LNCAP (cell line): Measurements from ENCODE around the gene FOXF1.

ENCODE experiments used
- TF ChIP-seq, protein P1 (sequence below): fragments of 450-650 bp; IDR thresholded peaks from 2 replicates; pipeline ENCODE4 v1.5.1; 2017; ENCODE audit warnings: mild to moderate bottlenecking

Gene FOXF1

DNA sequence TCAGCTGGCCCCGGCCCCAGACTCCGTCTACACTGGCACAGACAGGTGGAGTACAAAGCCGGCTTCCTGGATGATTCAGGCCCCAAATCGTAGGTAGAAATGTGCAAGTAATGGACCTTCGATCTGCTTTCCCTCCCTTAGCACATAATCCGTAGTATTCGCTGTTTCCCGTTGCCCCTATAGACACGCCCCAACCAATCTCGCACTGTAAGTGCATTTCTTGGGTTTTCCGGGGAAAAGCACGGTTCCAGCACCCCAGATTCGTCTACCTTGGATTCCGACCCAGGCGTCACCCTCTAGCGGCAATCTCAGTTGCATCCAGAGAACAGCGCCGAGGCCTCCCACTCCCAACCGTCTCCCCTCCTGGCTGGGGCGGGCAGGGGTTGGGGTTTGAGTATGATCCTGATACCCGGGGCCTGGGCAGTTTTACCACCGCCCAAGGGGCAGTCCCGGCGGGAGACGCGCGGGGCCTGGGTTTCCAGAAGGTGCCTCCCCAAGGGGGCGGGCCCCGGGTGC lies 12.1 kb upstream of the FOXF1 start:
- TF ChIP-seq, protein P1, sequence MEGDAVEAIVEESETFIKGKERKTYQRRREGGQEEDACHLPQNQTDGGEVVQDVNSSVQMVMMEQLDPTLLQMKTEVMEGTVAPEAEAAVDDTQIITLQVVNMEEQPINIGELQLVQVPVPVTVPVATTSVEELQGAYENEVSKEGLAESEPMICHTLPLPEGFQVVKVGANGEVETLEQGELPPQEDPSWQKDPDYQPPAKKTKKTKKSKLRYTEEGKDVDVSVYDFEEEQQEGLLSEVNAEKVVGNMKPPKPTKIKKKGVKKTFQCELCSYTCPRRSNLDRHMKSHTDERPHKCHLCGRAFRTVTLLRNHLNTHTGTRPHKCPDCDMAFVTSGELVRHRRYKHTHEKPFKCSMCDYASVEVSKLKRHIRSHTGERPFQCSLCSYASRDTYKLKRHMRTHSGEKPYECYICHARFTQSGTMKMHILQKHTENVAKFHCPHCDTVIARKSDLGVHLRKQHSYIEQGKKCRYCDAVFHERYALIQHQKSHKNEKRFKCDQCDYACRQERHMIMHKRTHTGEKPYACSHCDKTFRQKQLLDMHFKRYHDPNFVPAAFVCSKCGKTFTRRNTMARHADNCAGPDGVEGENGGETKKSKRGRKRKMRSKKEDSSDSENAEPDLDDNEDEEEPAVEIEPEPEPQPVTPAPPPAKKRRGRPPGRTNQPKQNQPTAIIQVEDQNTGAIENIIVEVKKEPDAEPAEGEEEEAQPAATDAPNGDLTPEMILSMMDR: no peak

DNA sequence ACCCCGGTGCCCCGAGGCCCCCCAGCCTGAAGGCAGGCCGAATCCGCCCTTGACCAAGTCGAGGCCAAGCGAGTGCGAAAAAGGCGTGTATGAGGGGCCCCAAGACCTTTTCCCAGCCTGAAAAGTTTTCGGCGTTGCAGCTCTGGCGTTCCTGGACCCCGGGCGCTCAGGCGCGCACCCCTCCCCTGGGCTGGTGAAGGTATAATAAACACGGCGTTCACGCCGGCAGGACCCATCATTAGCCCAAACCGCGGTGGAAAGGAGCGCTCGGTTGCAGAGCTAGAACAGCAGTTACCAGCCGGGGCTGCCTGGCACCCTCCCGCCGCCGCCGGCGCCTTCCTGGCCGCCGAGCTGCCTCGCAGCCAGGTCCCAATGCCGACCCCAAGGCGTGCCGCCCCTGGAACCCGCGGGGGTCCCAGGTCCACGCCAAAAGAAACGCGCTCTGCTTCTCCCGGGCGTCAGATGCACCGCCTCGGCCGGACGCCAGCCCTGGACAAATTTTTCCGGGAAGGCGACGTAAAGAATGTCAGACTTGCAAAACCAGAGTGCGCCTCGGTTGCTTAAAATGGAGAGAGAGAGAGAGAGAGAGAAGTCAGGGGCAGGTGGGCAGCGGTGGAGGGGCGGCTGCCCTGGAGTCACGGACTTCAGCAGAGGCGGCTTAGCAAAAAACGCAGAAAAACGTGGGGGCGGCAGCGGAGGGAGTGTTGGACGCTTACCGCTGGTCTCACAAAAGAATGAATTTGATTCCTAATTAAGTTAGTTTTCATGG lies 11.5 kb upstream of the FOXF1 start:
- TF ChIP-seq, protein P1: no peak

DNA sequence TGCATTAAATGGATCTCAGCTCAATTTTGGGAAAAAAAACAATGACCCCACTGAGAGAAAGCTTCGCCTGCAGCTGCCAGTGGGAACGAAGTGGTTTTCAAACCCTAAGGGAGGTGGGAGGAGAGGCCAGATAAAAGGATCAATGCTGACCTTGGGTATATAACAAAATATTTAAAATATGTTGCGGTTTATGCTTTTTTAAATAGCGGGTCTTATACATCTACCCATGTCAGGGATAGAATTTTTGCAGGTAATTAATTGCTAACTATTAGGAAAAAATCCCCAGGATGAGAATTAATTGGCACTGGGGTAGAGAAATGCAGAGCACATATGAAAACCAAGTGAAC lies 10.9 kb upstream of the FOXF1 start:
- TF ChIP-seq, protein P1: no peak

DNA sequence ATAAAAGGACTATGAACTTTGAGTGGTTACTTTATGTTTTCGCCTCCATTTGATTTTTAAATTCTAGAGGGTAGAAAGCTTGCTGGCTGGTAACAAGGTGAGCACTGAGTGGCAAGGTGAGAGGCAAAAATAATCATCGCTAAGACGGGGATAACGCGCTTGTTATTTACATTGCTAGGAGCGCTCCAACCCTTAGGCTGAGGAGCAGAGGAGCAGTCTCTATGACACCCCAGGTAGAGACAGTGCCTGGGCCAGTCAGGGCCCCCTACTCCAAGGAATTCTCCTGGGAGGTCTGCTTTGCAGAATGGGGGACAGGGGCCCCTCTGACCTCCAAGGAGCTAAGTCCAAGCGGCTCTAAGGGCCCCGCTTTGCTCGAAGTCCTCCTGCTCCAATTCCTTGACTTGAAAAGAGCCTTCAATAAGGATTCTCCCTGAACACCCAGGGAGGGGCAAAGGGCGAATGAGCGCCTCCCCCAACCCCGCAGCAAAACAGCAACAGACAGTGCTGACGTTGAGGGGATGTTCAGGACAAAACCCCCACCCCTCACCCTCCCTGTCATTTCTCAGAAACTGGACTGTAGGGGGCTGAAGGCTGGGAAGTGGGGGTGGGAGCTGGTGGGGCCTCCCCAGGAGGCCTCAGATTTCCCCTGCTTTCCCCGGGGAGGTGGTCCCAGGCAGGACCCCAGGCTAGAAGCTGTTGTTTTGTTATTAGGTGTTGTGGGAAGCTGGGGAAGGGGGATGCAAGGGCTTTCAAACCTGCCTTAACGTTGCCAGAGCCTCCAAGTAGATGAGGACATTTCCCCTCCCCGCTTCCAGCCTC lies 10.2 kb upstream of the FOXF1 start:
- TF ChIP-seq, protein P1: no peak

DNA sequence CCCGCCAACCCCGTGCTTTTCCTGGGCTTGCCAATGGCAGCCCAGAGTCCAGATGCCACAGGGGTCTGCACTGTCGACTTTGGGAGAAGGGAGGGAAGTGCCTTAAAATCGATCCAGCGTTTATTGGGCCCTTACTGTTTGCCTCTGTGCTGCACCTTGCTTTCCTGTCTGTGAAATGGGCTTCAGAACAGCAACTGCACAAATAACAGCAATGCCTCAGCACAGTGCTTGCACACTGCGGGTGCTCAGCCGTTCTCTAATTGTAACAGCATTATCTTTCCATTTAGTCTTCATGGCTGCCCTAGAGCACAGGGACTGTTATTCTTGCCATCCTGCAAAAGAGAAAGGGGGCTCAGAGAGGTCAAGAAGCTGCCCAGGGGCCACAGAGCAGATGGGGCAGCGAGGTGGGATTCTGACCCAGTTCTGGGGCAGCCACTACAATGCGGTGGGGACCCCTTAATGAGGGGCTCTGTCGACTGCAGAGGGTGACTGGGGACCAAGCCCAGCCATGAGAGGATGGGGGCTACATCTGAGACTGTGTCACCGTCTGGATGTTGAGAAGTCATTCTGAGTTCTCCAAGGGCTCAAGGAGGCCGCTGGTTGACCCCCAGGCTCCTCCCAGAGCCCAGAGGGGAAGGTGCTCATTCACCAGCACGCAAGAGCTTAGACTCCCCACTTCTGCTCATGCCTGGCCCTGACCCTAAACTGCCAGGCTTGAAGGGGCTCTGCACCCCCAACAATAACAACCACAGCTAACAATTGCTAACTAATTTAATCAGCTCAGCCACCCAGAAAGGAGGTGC lies 9.4 kb upstream of the FOXF1 start:
- TF ChIP-seq, protein P1: no peak

DNA sequence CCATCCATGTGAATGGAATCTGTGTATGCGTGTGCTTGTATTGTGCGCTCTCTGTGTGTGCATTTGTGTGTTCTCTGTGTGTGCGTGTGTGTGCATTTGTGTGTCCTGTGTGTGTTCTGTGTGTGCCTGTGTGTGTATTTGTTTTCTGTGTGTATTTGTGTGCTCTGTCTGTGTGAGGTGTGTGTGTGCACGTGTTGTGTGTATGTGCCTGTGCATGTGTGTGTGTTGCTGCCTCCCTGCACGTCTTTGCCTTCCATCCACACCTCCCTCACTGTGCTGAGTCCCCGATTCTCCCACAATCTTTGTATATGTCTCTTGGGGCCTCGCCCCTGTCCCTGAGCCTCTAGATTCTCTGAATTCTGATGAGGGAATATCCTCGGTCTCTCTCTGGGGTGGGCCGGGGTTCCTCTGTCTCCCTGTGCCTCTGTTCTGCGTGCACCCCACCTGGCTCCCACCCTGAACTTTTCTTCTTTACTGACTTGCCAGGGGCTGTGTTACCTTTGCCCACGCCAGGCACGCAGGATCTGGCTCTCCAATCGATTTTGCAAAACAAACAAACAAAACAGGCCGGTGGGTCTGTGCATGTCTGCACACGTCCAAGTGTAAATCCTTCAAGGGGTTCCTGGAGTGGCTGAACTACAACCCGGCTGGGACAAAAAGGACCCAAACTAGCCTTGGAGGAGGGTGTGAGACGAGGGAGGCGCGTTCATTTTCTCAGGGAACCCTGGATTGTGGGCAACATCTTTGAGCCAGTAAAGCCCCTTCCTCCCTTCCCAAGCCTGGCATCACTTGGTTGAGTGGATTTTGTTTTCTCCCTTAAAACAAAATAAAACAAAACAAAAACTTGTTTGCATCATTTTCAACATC lies 8.1 kb upstream of the FOXF1 start:
- TF ChIP-seq, protein P1: no peak
